Measurements from ENCODE around the gene LOXL3. TPM values are rescaled to one million over a fixed set of nuclear protein-coding genes. Genes with fewer than 3 reads are reported as not detected.
A peak's percentile ranks its signal among the peaks of the same experiment; 100 is the strongest.

The LOXL3 gene
- polyA plus RNA-seq, 1 donor from 2014 or later: 20.1 TPM

GRCh38 chr2:74548285-74548899, 5.3 kb downstream of the LOXL3 start:
- no peaks in the 10 kb centered on the region for H3K79me2 ChIP-seq (replicated peaks; ENCODE audit: insufficient read depth, low read length)
- peaks cover 30% of the 10 kb centered on the region for H3K27me3 ChIP-seq (ENCODE audit: insufficient read depth, low read depth, low read length)
- H4K20me1 ChIP-seq (ENCODE audit: insufficient read depth): no peaks in the 10 kb centered on the region
- no peaks in the 10 kb centered on the region for H3K36me3 ChIP-seq (ENCODE audit: insufficient read depth, low read length)
- no peaks in the 10 kb centered on the region for H3F3A ChIP-seq (ENCODE audit: insufficient read depth, low read length, poor library complexity, severe bottlenecking)
- no peak overlapping the region for H3K4me2 ChIP-seq (ENCODE audit: low read length)
- TF ChIP-seq POLR2AphosphoS5 (IDR thresholded peaks at IDR 0.05) (no peak), RAD21 (conservative IDR thresholded peaks at IDR 0.05) (no peak), SMC3 (conservative IDR thresholded peaks at IDR 0.05; ENCODE audit: poor library complexity) (no peak), TAF1 (IDR thresholded peaks at IDR 0.05; ENCODE audit: low read depth) (no peak), EZH2 (IDR thresholded peaks at IDR 0.05; ENCODE audit: borderline replicate concordance, insufficient read depth, low read length, poor library complexity, severe bottlenecking) (no peak), CTCF (IDR thresholded peaks at IDR 0.05; ENCODE audit: poor library complexity, severe bottlenecking) (no peak)
- H3K9me3 ChIP-seq (ENCODE audit: low read length): no peaks in the 10 kb centered on the region
- no peak overlapping the region for H3K9ac ChIP-seq (ENCODE audit: low read length)
- no peaks in the 10 kb centered on the region for H3K9me2 ChIP-seq (ENCODE audit: insufficient read depth, low read length)
- H3K4me3 ChIP-seq (ENCODE audit: low read length): peak overlapping the region; percentile 55
- no peak overlapping the region for H3K27ac ChIP-seq (ENCODE audit: low read length)
- H2AFZ ChIP-seq (ENCODE audit: low read depth, low read length): no peak overlapping the region

- no peak overlapping the region for H2AFZ ChIP-seq (ENCODE audit: low read depth, low read length)
- H3K27me3 ChIP-seq (ENCODE audit: insufficient read depth, low read depth, low read length): peaks cover 30% of the 10 kb centered on the region
- no peaks in the 10 kb centered on the region for H3K36me3 ChIP-seq (ENCODE audit: insufficient read depth, low read length)
- H3K4me2 ChIP-seq (ENCODE audit: low read length): no peak overlapping the region
- no peaks in the 10 kb centered on the region for H4K20me1 ChIP-seq (ENCODE audit: insufficient read depth)
- TF ChIP-seq SMC3 (conservative IDR thresholded peaks at IDR 0.05; ENCODE audit: poor library complexity) (no peak), CTCF (IDR thresholded peaks at IDR 0.05; ENCODE audit: poor library complexity, severe bottlenecking) (no peak), EP300 (conservative IDR thresholded peaks at IDR 0.05; ENCODE audit: poor library complexity, severe bottlenecking) (no peak), TAF1 (IDR thresholded peaks at IDR 0.05; ENCODE audit: low read depth) (no peak), EZH2 (IDR thresholded peaks at IDR 0.05; ENCODE audit: borderline replicate concordance, insufficient read depth, low read length, poor library complexity, severe bottlenecking) (no peak), MXI1 (conservative IDR thresholded peaks at IDR 0.05; ENCODE audit: poor library complexity, severe bottlenecking) (no peak), REST (IDR thresholded peaks at IDR 0.05; ENCODE audit: borderline replicate concordance) (no peak), POLR2AphosphoS5 (IDR thresholded peaks at IDR 0.05) (no peak), RAD21 (conservative IDR thresholded peaks at IDR 0.05) (no peak)
- no peak overlapping the region for H3K4me3 ChIP-seq (ENCODE audit: low read length)
- H3K9me2 ChIP-seq (ENCODE audit: insufficient read depth, low read length): no peaks in the 10 kb centered on the region
- no peaks in the 10 kb centered on the region for H3K79me2 ChIP-seq (replicated peaks; ENCODE audit: insufficient read depth, low read length)
- H3K9ac ChIP-seq (ENCODE audit: low read length): no peak overlapping the region
- no peak overlapping the region for H3K27ac ChIP-seq (ENCODE audit: low read length)
- H3K9me3 ChIP-seq (ENCODE audit: low read length): no peaks in the 10 kb centered on the region
- H3F3A ChIP-seq (ENCODE audit: insufficient read depth, low read length, poor library complexity, severe bottlenecking): no peaks in the 10 kb centered on the region
Observed at GRCh38 chr2:74546004-74546403, 7.7 kb downstream of the LOXL3 start.
